ENCODE data around the gene IGFBP4.

The IGFBP4 gene

GRCh38 chr17:40432864-40433528 is 10.3 kb upstream of the IGFBP4 start:
- DNase-seq, result no peak

DNA sequence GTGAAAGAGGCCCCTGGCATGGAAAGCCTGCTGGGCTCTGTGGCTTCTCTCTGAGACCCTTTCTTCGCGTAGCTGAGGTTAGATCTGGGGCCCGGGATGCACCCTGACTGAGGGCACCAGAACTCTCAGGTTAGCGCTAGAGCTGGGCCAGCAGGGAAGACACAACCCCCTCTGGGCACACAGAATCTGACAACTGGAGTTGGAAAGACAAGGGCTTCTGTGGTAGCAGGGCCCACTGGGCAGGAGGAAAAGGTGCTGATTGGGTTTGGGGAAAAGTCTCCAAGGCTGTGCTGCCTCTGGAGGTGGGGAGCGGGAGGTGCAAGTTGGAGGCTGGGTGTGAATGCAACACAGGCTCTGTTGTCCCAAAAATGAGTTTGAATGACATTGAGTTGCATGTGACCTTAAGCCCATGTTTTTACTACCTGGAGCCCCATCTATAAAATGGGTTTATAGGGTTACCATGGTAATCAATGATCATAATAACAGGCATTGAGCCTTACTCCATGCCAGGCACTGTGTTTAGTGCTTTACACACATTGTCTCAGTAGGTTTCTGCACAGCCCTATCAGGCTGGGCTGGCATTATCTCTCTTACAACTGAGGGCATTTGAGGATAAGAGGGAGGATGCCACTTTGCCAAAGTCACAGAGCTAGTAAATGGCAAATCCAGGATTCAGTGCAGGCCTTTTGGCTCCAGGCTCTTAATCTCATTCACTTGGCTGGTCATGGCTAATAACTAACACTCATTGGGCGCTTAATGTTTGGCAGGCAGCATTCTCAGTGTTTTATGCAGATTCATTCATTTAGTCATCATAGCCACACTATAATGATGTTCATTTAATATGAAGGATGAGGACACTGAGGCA is 9.5 kb upstream of the IGFBP4 start:
- DNase-seq, result no peak

- no peak for DNase-seq
Measured at GRCh38 chr17:40436636-40437035, 6.6 kb upstream of the IGFBP4 start.

DNA sequence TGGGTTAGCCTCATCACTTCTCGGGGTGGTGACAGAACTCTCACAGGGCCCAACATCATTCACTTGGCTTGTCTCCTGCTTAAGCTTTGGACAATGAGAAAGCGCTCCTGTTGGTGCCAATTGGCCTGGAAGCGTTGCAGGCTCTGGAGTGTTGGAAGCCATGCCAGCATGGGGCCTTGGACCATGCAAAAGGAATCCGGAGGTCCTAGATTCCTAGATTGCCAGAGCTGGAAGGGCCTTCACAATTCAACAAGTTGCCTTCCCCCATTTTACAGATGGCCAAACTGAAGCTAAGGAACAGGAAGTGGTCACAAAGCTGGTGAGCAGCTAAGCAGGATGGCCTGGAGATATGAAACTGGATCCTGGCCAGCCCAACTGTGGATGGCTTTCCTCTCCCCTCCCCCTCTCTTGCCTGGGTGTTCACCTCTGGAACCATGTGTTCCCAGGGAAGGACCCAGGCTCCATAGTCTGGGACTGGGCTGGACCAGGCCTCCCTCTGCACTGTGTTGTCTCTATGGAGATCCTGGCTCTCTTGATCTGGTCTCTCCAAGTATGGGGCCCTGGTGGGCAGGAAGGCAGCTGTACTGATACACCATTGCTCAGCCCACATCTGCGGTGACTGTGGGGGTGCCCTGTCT is 6.0 kb upstream of the IGFBP4 start:
- no peak for DNase-seq

GRCh38 chr17:40440166-40440565 is 3.1 kb upstream of the IGFBP4 start:
- no peak for DNase-seq

- DNase-seq, result no peak
Measured at GRCh38 chr17:40442392-40443195, 656 bp upstream of the IGFBP4 start.

DNA sequence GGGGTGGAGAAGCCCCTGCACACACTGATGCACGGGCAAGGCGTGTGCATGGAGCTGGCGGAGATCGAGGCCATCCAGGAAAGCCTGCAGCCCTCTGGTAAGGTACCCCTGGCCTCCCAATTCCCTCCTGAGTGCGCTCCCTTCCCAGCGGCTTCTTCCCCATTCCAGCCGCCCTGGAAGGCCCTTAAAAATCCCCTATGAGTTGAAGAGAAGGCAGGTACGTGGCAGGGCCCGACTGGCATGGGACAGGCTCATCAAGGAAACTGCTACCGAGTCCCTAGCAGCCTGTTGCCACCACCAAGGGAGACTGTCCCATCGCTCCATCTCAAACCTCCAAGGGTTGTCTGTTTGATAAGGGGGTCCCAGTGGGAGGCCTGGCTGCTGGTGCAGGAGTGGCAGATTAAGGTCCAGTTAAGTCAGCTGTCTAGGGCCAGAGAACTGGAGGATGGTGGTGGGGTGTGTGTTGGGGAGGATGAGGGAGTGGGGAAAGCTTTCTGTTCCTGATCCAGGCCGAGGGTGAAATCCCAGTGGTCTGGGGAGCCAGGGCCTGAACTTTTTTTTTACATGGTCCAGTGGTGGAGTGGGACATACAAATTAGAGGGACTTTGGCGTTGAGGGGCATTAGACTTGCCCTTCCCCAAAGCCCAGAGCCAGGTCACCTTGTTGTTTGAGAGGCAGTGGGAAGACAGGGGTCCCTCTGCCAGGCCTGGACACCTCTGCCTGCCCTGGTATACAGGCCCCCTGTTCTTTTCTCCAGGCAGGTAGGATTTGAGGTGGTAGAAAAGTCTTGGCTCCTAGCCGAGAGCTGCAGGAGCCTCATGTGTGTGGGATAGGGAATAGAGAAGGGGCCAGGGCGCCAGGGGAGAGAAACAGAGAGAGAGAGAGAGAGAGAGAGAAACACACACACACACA is 994 bp downstream of the IGFBP4 start:
- no peak for DNase-seq

GRCh38 chr17:40445751-40446468 is 2.7 kb downstream of the IGFBP4 start:
- no peak for DNase-seq

DNA sequence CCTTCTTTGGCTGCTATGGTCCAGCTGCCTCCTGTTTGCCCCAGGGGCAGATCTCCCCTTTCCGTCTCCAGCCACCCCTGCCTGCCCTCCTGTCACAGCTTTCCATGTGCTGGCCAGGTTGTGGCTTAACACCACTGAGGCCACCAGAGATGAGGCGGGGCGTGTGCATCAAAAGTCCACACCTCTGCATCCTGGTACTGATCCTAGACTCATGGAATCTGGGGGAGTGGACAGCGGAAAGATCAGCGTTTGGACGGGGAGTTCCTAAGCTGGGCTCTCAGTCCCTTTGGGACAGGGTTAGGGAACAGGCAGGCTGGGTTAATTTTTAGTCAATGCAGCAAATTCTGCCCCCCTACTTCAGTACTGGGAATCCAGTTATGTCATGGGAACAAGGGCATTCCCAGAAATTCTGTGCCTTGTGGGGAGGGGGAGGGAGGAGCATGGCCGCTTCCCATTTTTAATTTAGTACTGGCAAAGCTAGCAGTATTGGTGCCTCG is 3.9 kb downstream of the IGFBP4 start:
- no peak for DNase-seq

DNA sequence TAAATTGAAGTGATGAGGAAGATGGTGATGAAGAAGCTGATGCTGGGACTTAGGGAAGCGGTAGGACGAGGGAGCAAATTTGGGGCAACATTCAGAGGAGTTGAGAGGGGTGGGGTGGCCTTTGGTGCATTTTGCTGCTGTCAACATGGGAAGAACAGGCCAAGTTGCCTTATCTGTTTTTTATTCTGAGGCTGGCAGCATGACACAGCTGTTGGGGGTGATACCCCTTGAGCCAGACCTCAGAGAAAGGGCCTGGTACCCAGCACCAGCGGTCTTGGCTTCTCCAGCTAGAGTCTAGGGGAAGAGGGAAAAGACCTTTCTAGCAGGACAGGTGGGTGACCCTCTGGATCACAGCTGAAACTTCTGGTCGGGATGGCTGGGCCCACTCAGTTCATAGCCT is 4.6 kb downstream of the IGFBP4 start:
- no peak for DNase-seq

DNA sequence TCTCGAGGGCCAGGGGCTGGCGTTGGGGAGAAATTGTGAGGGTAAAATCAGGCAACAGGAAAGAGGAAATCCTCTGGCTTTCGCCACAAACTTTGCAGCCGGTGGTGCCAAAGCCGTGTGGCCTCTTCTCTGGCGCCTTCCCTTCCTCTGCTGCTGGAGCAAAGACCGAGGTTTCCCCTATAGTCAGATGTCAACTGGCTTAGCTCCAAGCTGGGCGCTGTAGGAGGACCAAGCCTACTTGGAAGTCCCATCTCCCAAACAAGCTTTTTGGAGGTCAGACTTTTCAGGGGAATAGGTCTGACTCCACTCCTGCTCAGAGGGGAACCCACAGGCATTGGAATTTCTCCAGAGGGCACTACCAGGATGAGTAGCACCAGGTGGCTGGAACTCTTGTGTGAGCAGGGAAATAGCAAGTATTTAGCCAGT is 5.0 kb downstream of the IGFBP4 start:
- peak; percentile 36 for DNase-seq

GRCh38 chr17:40448639-40449261 is 5.5 kb downstream of the IGFBP4 start:
- DNase-seq, result no peak

GRCh38 chr17:40450175-40450574 is 6.9 kb downstream of the IGFBP4 start:
- no peak for DNase-seq

- DNase-seq, result no peak
Measured at GRCh38 chr17:40451420-40451819, 8.2 kb downstream of the IGFBP4 start.

- no peak for DNase-seq
Measured at GRCh38 chr17:40452216-40452787, 9.1 kb downstream of the IGFBP4 start.

DNA sequence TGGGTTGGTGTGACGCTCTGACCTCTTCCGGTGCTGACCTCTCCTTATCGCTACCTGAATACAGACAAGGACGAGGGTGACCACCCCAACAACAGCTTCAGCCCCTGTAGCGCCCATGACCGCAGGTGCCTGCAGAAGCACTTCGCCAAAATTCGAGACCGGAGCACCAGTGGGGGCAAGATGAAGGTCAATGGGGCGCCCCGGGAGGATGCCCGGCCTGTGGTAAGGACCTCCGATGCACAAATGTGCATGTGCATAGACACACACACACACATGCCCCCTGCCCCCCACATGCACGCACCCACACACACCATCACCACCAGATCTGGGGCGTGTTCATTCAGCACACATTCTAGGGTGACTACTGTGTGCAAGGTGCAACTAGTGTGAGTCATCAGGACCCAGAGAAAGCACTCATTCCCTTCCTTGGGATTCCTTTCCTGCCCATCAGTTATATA is 9.7 kb downstream of the IGFBP4 start:
- DNase-seq, result no peak

GRCh38 chr17:40453881-40454612 is 10.8 kb downstream of the IGFBP4 start:
- DNase-seq, result no peak

DNA sequence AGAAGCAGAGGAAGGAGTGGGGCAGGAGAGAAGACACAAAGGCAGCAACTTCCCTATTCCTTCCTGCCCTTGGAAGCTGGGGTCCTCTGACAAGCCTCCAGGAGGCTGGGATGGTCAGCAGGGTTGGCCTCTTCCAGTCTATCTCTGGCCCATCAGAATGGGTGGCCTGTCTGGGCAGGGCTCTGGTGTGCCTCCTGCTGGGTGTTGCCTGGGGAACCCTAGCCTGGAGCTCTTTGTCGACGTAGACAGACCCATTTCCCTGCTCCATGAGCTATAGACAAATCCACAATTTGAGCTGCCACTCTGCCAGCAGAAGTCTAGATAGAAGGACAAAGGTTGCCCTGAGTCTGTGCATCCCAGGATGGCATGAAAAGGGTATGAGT is 11.4 kb downstream of the IGFBP4 start:
- no peak for DNase-seq

DNA sequence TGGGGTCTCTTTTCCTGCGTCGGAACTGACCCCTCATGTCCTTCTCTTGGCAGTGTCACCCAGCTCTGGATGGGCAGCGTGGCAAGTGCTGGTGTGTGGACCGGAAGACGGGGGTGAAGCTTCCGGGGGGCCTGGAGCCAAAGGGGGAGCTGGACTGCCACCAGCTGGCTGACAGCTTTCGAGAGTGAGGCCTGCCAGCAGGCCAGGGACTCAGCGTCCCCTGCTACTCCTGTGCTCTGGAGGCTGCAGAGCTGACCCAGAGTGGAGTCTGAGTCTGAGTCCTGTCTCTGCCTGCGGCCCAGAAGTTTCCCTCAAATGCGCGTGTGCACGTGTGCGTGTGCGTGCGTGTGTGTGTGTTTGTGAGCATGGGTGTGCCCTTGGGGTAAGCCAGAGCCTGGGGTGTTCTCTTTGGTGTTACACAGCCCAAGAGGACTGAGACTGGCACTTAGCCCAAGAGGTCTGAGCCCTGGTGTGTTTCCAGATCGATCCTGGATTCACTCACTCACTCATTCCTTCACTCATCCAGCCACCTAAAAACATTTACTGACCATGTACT is 13.2 kb downstream of the IGFBP4 start:
- DNase-seq, result no peak

Measured in GF-D8 (cell line).